Natural killer cell treated with Interleukin-12 subunit alpha and Interleukin-12 subunit beta and Interleukin-15 and Interleukin-18, amount 100 ng/mL, for 72 hours (primary cell): ENCODE results near the gene ANGPTL8. TPM values are rescaled to one million over a fixed set of nuclear protein-coding genes. Genes with fewer than 3 reads are reported as not detected.
A peak's percentile ranks its signal among the peaks of the same experiment; 100 is the strongest.

Experiments used
- ATAC-seq, 2 donors: fragments of 150-1000 bp; cut with Tn5 transposase in 1 of 2; sonication (Bioruptor Pico), chemical (Tn5 transposase) in 1 of 2; 2 replicates each; pipeline ENCODE4 v1.10.0; 2021
- DNase-seq: peaks from one replicate; pipeline ENCODE4 v3.0.0; 2022; ENCODE audit warnings: low spot score
- H3K27ac Mint-ChIP-seq, 2 donors: 1 replicate in 1 of 2; 2 replicates in 1 of 2; pipeline ENCODE4 v1.8.0; 2022; ENCODE audit warnings: mixed read lengths in 2 of 2, mild to moderate bottlenecking in 1 of 2, moderate library complexity in 1 of 2
- H3K27me3 Mint-ChIP-seq, 2 donors: 1 replicate in 1 of 2; 2 replicates in 1 of 2; pipeline ENCODE4 v1.8.0; 2022; ENCODE audit warnings: mixed read lengths in 2 of 2
- H3K36me3 Mint-ChIP-seq: one replicate; pipeline ENCODE4 v1.8.0; 2022; ENCODE audit warnings: mixed read lengths
- H3K4me1 Mint-ChIP-seq, 2 donors: 1 replicate in 1 of 2; 2 replicates in 1 of 2; pipeline ENCODE4 v1.8.0; 2022; ENCODE audit warnings: low read depth in 2 of 2, mixed read lengths in 2 of 2, mild to moderate bottlenecking in 1 of 2
- H3K4me3 Mint-ChIP-seq: one replicate; pipeline ENCODE4 v1.8.0; 2022; ENCODE audit warnings: mixed read lengths
- H3K9me3 Mint-ChIP-seq: 2 replicates; pipeline ENCODE4 v1.8.0; 2022; ENCODE audit warnings: mixed read lengths
- total RNA-seq, 2 donors: library from RNA; stranded (reverse); gene quantifications; one replicate each; pipeline ENCODE4 v1.2.3, GENCODE V29; 2022

ANGPTL8 gene
- total RNA-seq, 2 donors from 2014 or later = not detected

DNA sequence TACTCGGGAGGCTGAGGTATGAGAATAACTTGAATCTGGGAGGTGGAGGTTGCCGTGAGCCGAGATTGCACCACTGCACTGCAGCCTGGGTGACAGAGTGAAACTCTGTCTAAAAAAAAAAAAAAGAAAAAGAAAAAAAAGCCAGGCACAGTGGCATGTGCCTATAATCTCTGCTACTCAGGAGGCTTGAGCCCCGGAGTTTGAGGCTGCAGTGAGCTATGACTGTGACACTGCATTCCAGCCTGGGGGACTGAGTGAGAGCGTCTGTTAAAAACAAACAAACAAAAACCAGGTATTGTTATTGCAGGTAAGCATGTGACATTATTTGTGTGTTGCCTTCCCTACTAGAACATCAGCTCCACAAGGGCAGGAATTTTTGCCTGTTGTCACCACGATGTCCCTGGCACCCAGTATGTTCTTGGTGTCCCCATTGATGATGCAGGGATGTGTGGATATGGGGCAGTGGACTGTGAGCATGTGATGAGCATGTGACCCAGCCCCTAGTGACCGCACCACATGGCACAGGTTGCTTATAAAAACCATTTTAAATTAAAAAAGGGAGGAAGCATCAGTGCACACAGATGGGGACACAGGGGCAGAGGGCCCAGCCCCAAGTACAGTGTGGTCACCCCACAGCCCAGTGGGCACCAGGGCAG is 40.5 kb upstream of the ANGPTL8 start:
- Mint-ChIP-seq H3K27ac (no peak overlapping the region), H3K9me3 (no peaks in the 10 kb centered on the region), H3K4me3 (peak overlapping the region; percentile 76), H3K36me3 (no peaks in the 10 kb centered on the region), H3K4me1 (peaks cover 5 to 14% of the 10 kb centered on the region in 2 donors), H3K27me3 (peaks cover 6 to 7% of the 10 kb centered on the region in 2 donors)
- ATAC-seq = no peak
- no peak for DNase-seq

DNA sequence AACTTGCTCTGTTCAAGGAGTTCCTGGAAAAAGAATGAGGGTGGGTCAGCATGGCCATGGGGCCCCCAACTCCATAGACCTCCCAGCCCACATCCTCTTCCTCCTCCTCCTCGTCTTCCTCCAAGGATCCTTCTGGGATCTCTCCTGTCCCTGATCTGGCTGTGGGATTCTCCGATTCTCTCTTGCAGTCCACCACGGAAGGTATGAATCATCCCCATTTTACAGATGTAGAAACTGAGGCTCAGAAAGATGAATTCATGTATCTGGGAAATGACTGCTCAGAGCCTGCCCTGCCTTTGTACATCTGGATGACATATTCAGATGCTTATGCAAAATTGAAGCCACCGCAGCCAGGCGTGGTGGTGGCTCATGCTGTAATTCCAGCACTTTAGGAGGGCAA is 39.9 kb upstream of the ANGPTL8 start:
- peaks cover 5 to 17% of the 10 kb centered on the region in 2 donors for H3K4me1 Mint-ChIP-seq
- no peaks in the 10 kb centered on the region for H3K9me3 Mint-ChIP-seq
- no peak for ATAC-seq
- no peak overlapping the region for H3K4me3 Mint-ChIP-seq
- no peaks in the 10 kb centered on the region for H3K36me3 Mint-ChIP-seq
- DNase-seq = no peak
- peaks cover 6 to 9% of the 10 kb centered on the region in 2 donors for H3K27me3 Mint-ChIP-seq
- H3K27ac Mint-ChIP-seq = no peak overlapping the region

GRCh38 chr19:11200015-11200574 is 39.3 kb upstream of the ANGPTL8 start:
- ATAC-seq = no peak

DNA sequence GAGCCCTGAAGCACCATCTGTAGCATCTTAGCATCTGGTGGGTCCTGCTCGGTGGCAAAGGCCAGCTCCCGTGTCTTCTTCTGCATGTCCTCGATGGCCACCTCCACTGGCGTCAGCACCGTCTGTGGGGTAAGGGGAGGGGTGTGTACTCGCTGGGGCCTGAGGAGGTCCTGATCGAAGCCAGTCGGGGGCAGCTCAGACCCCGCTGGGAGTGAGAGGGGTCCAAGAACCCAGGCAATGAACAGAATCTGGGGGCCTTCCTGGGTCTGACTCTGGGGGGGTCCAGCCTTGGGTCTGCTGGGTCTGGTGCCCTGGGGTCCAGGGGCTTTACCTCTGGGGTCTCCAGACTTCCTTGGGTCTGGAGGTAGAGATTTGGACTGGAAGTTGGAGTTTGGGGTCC is 38.5 kb upstream of the ANGPTL8 start:
- no peak for ATAC-seq
- Mint-ChIP-seq H3K9me3 (no peaks in the 10 kb centered on the region), H3K4me1 (peaks cover 0 to 13% of the 10 kb centered on the region in 2 donors), H3K27me3 (peaks cover 5 to 6% of the 10 kb centered on the region in 2 donors), H3K36me3 (no peaks in the 10 kb centered on the region), H3K4me3 (no peak overlapping the region), H3K27ac (no peak overlapping the region)
- no peak for DNase-seq

More at GRCh38 chr19:11200015-11200574, 39.3 kb upstream of the ANGPTL8 start:
- Mint-ChIP-seq H3K27me3 (peaks cover 6 to 9% of the 10 kb centered on the region in 2 donors), H3K4me1 (peaks cover 5 to 17% of the 10 kb centered on the region in 2 donors), H3K27ac (no peak overlapping the region), H3K36me3 (no peaks in the 10 kb centered on the region), H3K9me3 (no peaks in the 10 kb centered on the region), H3K4me3 (no peak overlapping the region)
- no peak for DNase-seq

- Mint-ChIP-seq H3K4me3 (no peak overlapping the region), H3K9me3 (no peaks in the 10 kb centered on the region), H3K27ac (no peak overlapping the region), H3K27me3 (peaks cover 5 to 6% of the 10 kb centered on the region in 2 donors), H3K4me1 (peaks cover 0 to 9% of the 10 kb centered on the region in 2 donors), H3K36me3 (no peaks in the 10 kb centered on the region)
- ATAC-seq (no peak), DNase-seq (no peak)
These were observed 37.6 kb upstream of the ANGPTL8 start for GRCh38 chr19:11201791-11202190.

DNA sequence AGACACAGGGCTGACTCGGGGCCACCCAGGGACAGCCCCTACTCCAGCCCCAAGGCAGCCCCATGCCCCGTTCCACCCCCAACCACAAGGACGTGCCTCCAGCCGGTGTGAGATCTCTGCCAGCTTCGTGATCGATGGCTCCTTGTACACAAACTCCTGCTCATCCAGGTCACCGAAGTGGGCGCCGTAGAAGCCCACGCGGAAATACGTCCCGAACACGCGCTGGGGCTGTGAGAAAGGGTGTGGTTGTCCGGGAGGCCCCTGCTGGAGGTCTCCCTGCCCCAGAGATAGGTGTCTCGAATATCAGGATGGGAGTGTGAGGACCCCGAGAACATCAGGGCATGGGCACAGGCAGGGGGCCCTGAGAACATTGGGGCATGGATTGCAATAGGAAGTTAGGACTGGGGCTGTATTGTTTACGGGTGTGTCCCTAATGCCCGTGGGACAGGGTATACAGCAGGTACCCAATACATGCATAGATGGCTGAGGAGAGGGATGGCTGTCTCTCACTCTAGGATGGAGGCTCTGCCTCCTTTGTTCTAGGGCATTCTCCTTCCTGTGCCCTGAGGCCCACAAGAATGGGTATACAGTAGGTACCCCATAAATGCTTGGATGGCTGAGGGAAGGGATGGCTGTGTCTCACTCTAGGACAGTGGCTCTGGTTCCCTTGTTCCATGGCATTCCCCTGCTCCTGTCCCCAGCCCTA is 36.8 kb upstream of the ANGPTL8 start:
- Mint-ChIP-seq H3K27me3 (peaks cover 5 to 6% of the 10 kb centered on the region in 2 donors), H3K4me1 (peaks cover 0 to 9% of the 10 kb centered on the region in 2 donors), H3K9me3 (no peaks in the 10 kb centered on the region), H3K36me3 (no peaks in the 10 kb centered on the region), H3K27ac (no peak overlapping the region), H3K4me3 (no peak overlapping the region)
- DNase-seq (no peak), ATAC-seq (no peak)

GRCh38 chr19:11203194-11204075 is 36.0 kb upstream of the ANGPTL8 start:
- H3K36me3 Mint-ChIP-seq = no peaks in the 10 kb centered on the region
- H3K27ac Mint-ChIP-seq = no peak overlapping the region
- peaks cover 0 to 6% of the 10 kb centered on the region in 2 donors for H3K4me1 Mint-ChIP-seq

GRCh38 chr19:11204076-11204602 is 35.3 kb upstream of the ANGPTL8 start:
- Mint-ChIP-seq H3K36me3 (no peaks in the 10 kb centered on the region), H3K4me3 (no peak overlapping the region), H3K27me3 (peaks cover 5 to 6% of the 10 kb centered on the region in 2 donors), H3K9me3 (no peaks in the 10 kb centered on the region), H3K27ac (no peak overlapping the region), H3K4me1 (peaks cover 0 to 6% of the 10 kb centered on the region in 2 donors)
- ATAC-seq = no peak
- DNase-seq = no peak

More at GRCh38 chr19:11203194-11204075, 36.0 kb upstream of the ANGPTL8 start:
- Mint-ChIP-seq H3K4me3 (no peak overlapping the region), H3K9me3 (no peaks in the 10 kb centered on the region), H3K27me3 (peaks cover 5 to 6% of the 10 kb centered on the region in 2 donors)
- ATAC-seq (peak; percentile 28 to 62), DNase-seq (no peak)

DNA sequence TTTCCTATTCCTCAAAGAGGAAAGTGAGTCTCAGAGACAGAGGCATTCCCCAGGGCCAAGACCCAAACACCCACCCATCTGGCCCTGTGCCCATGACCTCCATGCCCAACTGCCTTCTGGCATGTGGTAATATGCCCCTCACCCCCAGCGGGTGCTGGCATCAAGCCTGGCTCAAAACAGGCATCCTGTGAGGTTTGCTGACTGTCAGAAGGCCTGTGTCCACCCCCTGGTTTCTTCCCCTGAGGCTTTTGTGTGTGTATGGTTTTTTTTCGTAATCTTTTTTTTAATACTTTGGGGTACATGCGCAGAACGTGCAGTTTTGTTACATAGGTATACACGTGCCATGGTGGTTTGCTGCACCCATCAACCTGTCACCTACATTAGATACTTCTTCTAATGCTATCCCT is 34.5 kb upstream of the ANGPTL8 start:
- Mint-ChIP-seq H3K27ac (no peak overlapping the region), H3K4me3 (no peak overlapping the region), H3K36me3 (no peaks in the 10 kb centered on the region), H3K27me3 (peaks cover 5 to 6% of the 10 kb centered on the region in 2 donors), H3K9me3 (no peaks in the 10 kb centered on the region), H3K4me1 (peaks cover under 1 to 9% of the 10 kb centered on the region in 2 donors)
- no peak for ATAC-seq
- no peak for DNase-seq

GRCh38 chr19:11205939-11206570 is 33.4 kb upstream of the ANGPTL8 start:
- no peak for ATAC-seq
- peaks cover 6 to 9% of the 10 kb centered on the region in 2 donors for H3K27me3 Mint-ChIP-seq
- H3K36me3 Mint-ChIP-seq = no peaks in the 10 kb centered on the region
- H3K4me3 Mint-ChIP-seq = no peak overlapping the region
- DNase-seq = no peak
- peaks cover 12 to 17% of the 10 kb centered on the region in 2 donors for H3K4me1 Mint-ChIP-seq
- peaks cover 5% of the 10 kb centered on the region for H3K9me3 Mint-ChIP-seq
- no peak overlapping the region for H3K27ac Mint-ChIP-seq

DNA sequence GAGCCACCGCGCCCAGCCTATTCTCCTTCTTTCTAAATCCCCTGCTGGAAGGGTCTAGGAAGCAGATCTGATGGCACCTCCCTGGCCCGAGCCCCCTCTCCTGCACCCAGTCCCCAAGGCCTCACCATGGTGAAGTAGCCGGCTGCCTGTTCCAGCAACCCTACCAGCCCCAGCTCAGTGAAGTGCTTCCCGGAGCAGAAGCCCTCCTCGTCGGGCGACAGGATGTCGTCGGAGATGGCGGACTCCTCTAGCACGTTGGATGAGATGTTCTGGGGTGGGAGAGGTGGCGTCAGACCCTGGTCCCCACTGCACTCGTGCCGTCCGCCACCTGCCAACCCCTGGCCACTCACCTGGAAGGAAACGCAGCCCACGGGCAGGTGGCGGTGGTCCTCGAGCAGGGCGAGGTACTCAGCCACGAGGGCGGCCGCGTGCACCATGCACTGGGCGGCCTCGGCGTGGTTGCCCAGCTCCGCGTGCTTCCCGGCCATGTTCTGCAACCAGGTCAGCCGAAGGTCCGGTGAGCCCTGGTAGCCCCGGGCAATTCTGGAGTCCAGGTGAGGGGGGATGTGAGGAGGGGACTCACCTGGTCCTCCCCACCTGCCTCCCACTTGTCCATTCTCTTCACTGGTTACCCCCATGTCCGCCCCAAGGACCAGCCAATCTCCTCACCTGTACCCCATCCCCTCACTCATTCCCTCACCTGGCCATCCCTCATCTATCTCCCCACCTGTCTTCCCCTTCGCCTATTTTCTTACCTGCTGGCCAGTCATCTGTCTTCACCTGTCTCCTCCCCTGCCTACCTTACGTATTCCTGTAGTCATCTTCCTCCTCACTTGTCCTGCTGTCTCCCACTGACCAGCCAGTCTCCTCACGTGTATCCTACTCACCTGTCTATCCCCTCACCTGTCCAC is 30.6 kb upstream of the ANGPTL8 start:
- peaks cover 6% of the 10 kb centered on the region for H3K9me3 Mint-ChIP-seq
- H3K4me3 Mint-ChIP-seq = no peak overlapping the region
- ATAC-seq = peak in 1 of 2 donors; percentile 33
- DNase-seq = no peak
- no peaks in the 10 kb centered on the region for H3K36me3 Mint-ChIP-seq
- H3K27ac Mint-ChIP-seq = peak overlapping the region in 1 of 2 donors; percentile 71
- peaks cover 12 to 17% of the 10 kb centered on the region in 2 donors for H3K4me1 Mint-ChIP-seq
- peaks cover 0 to 7% of the 10 kb centered on the region in 2 donors for H3K27me3 Mint-ChIP-seq
